HEK293 (cell line): Measurements from ENCODE around the gene S100A16.

ENCODE experiments used
- CTCF ChIA-PET: fragments of 350-600 bp; formaldehyde crosslinking; extraction: SDS; loops from one replicate; lab custom pipeline; 2021; ENCODE audit warnings: antibody characterized with exemption; lab: Yijun Ruan, JAX
- POLR2A ChIA-PET: fragments of 300-600 bp; formaldehyde crosslinking; extraction: SDS; loops from one replicate; lab custom pipeline; 2020; ENCODE audit warnings: antibody characterized with exemption, inconsistent platforms; lab: Yijun Ruan, JAX
- H3K27ac ChIP-seq: fragments of 200-500 bp; sonication (Bioruptor generic); 2 replicates; pipeline ENCODE4 v1.5.1; 2014; ENCODE audit warnings: low read depth, low read length, control low read depth, inconsistent platforms; ENCODE audit errors: extremely low read depth
- H3K36me3 ChIP-seq, 2 experiments: fragments of 200-500 bp in 1 of 2; sonication (Bioruptor generic) in 1 of 2; 1 replicate in 1 of 2; 2 replicates in 1 of 2; pipeline ENCODE4 v1.5.1; 2014 to 2017; ENCODE audit warnings: inconsistent platforms in 2 of 2, low read length in 2 of 2; ENCODE audit not compliant: control insufficient read depth in 2 of 2, insufficient read depth in 1 of 2
- H3K4me1 ChIP-seq: fragments of 200-500 bp; sonication (Bioruptor generic); 2 replicates; pipeline ENCODE4 v1.5.1; 2014; ENCODE audit warnings: mild to moderate bottlenecking, low read length, inconsistent platforms; ENCODE audit not compliant: control insufficient read depth, insufficient read depth
- H3K4me3 ChIP-seq: 2 replicates; pipeline ENCODE4 v1.5.1; 2011; ENCODE audit warnings: low read depth, mild to moderate bottlenecking, control low read depth, low read length, moderate library complexity
- H3K9me3 ChIP-seq: fragments of 200-500 bp; sonication (Bioruptor generic); 2 replicates; pipeline ENCODE4 v1.5.1; 2014; ENCODE audit warnings: low read depth, low read length, inconsistent platforms; ENCODE audit not compliant: control insufficient read depth, insufficient read depth
- BCL11B ChIP-seq: fragments of 450-650 bp; formaldehyde crosslinking; IDR thresholded peaks from 2 replicates; pipeline ENCODE4 v1.5.1; 2016; ENCODE audit warnings: low read depth, missing biosample characterization, missing genetic modification characterization
- HOXD13 ChIP-seq: sonication (generic); formaldehyde crosslinking; IDR thresholded peaks from 2 replicates; pipeline ENCODE4 v1.8.0; 2022; ENCODE audit warnings: missing genetic modification reagents, borderline replicate concordance
- MZF1 ChIP-seq: fragments of 450-650 bp; formaldehyde crosslinking; IDR thresholded peaks from 2 replicates; pipeline ENCODE4 v1.5.1; 2017; ENCODE audit warnings: missing biosample characterization, missing genetic modification characterization, borderline replicate concordance
- ZBTB17 ChIP-seq: fragments of 450-650 bp; formaldehyde crosslinking; IDR thresholded peaks from 2 replicates; pipeline ENCODE4 v1.5.1; 2016; ENCODE audit warnings: missing biosample characterization, missing genetic modification characterization
- ZFHX2 ChIP-seq: fragments of 450-650 bp; formaldehyde crosslinking; conservative IDR thresholded peaks from 2 replicates; pipeline ENCODE4 v1.5.1; 2016; ENCODE audit warnings: missing biosample characterization, missing genetic modification characterization
- ZNF157 ChIP-seq: fragments of 450-650 bp; formaldehyde crosslinking; IDR thresholded peaks from 2 replicates; pipeline ENCODE4 v1.5.1; 2016; ENCODE audit warnings: missing biosample characterization, missing genetic modification characterization
- ZNF37A ChIP-seq: fragments of 450-650 bp; IDR thresholded peaks from 2 replicates; pipeline ENCODE4 v1.5.1; 2018; ENCODE audit warnings: missing biosample characterization, missing genetic modification characterization
- ZNF624 ChIP-seq: fragments of 450-650 bp; formaldehyde crosslinking; IDR thresholded peaks from 2 replicates; pipeline ENCODE4 v1.5.1; 2017; ENCODE audit warnings: missing biosample characterization, missing genetic modification characterization
- TF ChIP-seq, protein P1 (sequence below): fragments of 450-650 bp; formaldehyde crosslinking; IDR thresholded peaks from 2 replicates; pipeline ENCODE4 v1.5.1; 2017; ENCODE audit warnings: missing biosample characterization, missing genetic modification characterization
- TF ChIP-seq, protein P2 (sequence below): fragments of 450-650 bp; formaldehyde crosslinking; IDR thresholded peaks from 2 replicates; pipeline ENCODE4 v1.5.1; 2017; ENCODE audit warnings: missing biosample characterization, missing genetic modification characterization
- TF ChIP-seq, protein P3 (sequence below): fragments of 450-650 bp; formaldehyde crosslinking; IDR thresholded peaks from 2 replicates; pipeline ENCODE4 v1.5.1; 2016; ENCODE audit warnings: missing biosample characterization, missing genetic modification characterization
- TF ChIP-seq, protein P4 (sequence below): fragments of 450-650 bp; formaldehyde crosslinking; IDR thresholded peaks from 2 replicates; pipeline ENCODE4 v1.5.1; 2016; ENCODE audit warnings: missing biosample characterization, missing genetic modification characterization
- TF ChIP-seq, protein P5 (sequence below): fragments of 450-650 bp; formaldehyde crosslinking; IDR thresholded peaks from 2 replicates; pipeline ENCODE4 v1.5.1; 2016; ENCODE audit warnings: missing biosample characterization, missing genetic modification characterization

Gene S100A16

DNA sequence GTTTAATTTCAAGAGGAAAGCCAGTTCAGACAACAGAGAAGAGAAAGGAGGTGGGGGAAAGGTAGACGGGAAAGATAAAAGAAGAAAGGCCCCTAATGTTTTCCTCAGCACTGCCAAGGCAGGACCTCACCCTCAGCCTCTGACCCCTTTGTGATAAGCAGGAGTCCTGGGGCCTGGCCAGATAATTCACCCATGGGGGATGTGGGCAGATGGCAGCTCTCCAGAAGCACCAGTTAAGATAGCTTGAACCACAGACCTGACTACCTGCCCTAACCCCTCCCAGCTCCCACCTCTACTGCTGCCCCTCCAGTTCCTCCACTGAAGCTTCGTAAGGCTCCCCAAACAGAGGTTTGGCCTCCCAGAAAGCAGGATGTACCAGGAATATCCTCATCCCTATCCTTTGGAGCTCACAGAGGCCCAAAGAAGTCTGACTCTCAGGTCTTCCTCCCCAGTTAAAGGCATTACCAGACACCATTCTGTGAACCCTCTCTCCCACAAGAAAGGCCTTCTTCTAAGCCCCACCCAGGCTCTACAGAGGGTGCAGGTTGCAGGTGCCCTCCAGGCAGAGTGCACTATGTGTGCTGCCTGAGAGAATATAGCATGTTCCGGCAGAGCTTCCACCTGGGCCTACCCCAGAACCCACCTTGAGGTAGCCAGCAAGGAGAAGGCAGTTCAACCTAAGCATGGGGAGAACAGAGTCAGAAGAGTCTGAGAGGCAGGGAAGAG is 36.4 kb upstream of the S100A16 start (continued):
- TF ChIP-seq, protein P1, sequence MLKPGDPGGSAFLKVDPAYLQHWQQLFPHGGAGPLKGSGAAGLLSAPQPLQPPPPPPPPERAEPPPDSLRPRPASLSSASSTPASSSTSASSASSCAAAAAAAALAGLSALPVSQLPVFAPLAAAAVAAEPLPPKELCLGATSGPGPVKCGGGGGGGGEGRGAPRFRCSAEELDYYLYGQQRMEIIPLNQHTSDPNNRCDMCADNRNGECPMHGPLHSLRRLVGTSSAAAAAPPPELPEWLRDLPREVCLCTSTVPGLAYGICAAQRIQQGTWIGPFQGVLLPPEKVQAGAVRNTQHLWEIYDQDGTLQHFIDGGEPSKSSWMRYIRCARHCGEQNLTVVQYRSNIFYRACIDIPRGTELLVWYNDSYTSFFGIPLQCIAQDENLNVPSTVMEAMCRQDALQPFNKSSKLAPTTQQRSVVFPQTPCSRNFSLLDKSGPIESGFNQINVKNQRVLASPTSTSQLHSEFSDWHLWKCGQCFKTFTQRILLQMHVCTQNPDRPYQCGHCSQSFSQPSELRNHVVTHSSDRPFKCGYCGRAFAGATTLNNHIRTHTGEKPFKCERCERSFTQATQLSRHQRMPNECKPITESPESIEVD (tag by site-specific recombination): no peak
- TF ChIP-seq MZF1 (tag by site-specific recombination) (no peak), ZNF37A (tag by site-specific recombination) (no peak), BCL11B (no peak), ZNF624 (no peak), ZNF157 (tag by site-specific recombination) (no peak)
- TF ChIP-seq, protein P2, sequence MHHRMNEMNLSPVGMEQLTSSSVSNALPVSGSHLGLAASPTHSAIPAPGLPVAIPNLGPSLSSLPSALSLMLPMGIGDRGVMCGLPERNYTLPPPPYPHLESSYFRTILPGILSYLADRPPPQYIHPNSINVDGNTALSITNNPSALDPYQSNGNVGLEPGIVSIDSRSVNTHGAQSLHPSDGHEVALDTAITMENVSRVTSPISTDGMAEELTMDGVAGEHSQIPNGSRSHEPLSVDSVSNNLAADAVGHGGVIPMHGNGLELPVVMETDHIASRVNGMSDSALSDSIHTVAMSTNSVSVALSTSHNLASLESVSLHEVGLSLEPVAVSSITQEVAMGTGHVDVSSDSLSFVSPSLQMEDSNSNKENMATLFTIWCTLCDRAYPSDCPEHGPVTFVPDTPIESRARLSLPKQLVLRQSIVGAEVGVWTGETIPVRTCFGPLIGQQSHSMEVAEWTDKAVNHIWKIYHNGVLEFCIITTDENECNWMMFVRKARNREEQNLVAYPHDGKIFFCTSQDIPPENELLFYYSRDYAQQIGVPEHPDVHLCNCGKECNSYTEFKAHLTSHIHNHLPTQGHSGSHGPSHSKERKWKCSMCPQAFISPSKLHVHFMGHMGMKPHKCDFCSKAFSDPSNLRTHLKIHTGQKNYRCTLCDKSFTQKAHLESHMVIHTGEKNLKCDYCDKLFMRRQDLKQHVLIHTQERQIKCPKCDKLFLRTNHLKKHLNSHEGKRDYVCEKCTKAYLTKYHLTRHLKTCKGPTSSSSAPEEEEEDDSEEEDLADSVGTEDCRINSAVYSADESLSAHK (tag by site-specific recombination): no peak
- TF ChIP-seq, protein P3, sequence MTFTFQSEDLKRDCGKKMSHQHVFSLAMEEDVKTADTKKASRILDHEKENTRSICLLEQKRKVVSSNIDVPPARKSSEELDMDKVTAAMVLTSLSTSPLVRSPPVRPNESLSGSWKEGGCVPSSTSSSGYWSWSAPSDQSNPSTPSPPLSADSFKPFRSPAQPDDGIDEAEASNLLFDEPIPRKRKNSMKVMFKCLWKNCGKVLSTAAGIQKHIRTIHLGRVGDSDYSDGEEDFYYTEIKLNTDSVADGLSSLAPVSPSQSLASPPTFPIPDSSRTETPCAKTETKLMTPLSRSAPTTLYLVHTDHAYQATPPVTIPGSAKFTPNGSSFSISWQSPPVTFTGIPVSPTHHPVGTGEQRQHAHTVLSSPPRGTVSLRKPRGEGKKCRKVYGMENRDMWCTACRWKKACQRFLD (tag by site-specific recombination): no peak
- TF ChIP-seq, protein P4, sequence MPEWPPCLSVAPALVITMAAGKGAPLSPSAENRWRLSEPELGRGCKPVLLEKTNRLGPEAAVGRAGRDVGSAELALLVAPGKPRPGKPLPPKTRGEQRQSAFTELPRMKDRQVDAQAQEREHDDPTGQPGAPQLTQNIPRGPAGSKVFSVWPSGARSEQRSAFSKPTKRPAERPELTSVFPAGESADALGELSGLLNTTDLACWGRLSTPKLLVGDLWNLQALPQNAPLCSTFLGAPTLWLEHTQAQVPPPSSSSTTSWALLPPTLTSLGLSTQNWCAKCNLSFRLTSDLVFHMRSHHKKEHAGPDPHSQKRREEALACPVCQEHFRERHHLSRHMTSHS (tag by site-specific recombination): no peak

DNA sequence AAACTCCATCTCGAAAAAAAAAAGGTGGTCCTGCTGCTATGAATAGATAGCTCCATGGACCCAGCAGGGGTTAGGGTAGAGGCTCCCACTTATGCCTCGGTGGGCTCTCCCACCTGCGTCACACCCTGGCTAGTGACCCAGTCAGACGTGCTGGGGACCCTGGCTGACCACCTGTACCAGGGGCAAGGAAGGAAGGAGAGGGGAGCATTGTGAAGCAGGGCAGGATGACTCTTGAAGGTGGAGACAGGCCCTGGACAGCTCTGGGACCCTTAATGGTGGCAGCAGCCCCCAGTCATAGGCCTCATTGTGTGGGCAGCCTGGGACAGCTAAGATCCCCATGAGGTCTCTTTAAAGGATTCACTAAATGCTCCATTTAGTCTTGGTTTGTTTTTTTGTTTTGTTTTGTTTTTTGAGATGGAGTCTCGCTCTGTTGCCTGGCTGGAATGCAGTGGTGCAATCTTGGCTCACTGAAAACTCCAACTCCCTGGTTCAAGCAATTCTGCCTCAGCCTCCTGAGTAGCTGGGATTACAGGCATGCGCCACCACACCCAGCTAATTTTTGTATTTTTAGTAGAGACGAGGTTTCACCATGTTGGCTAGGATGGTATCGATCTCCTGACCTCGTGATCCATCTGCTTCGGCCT is 35.2 kb upstream of the S100A16 start:
- 0 out of 2 replicates have a peak, but pooled peaks have one; percentile 8 for TF ChIP-seq ZFHX2
- no peak for TF ChIP-seq HOXD13 (CRISPR knock-in tag)
- TF ChIP-seq, protein P5, sequence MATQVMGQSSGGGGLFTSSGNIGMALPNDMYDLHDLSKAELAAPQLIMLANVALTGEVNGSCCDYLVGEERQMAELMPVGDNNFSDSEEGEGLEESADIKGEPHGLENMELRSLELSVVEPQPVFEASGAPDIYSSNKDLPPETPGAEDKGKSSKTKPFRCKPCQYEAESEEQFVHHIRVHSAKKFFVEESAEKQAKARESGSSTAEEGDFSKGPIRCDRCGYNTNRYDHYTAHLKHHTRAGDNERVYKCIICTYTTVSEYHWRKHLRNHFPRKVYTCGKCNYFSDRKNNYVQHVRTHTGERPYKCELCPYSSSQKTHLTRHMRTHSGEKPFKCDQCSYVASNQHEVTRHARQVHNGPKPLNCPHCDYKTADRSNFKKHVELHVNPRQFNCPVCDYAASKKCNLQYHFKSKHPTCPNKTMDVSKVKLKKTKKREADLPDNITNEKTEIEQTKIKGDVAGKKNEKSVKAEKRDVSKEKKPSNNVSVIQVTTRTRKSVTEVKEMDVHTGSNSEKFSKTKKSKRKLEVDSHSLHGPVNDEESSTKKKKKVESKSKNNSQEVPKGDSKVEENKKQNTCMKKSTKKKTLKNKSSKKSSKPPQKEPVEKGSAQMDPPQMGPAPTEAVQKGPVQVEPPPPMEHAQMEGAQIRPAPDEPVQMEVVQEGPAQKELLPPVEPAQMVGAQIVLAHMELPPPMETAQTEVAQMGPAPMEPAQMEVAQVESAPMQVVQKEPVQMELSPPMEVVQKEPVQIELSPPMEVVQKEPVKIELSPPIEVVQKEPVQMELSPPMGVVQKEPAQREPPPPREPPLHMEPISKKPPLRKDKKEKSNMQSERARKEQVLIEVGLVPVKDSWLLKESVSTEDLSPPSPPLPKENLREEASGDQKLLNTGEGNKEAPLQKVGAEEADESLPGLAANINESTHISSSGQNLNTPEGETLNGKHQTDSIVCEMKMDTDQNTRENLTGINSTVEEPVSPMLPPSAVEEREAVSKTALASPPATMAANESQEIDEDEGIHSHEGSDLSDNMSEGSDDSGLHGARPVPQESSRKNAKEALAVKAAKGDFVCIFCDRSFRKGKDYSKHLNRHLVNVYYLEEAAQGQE: 0 out of 2 replicates have a peak, but pooled peaks have one; percentile 28
- 0 out of 2 replicates have a peak, but pooled peaks have one; percentile 32 for TF ChIP-seq ZBTB17 (tag by site-specific recombination)
- Histone ChIP-seq H3K4me3 (no peak overlapping the region), H3K36me3 (peaks cover 23 to 44% of the 10 kb centered on the region in 2 experiments), H3K9me3 (no peaks in the 10 kb centered on the region), H3K27ac (no peak overlapping the region), H3K4me1 (no peaks in the 10 kb centered on the region)
- ChIA-PET POLR2A (interaction anchor here (0.6 to 3.6 kb wide), 13 partner anchors 8 to 330 kb away, joined by 3 to 25 read pairs (median 5); partner anchors contain the start of genes CHTOP, CREB3L4, ILF2 and S100A1), CTCF (interaction anchor here (1.0 to 2.8 kb wide), 3 partner anchors 21 to 137 kb away, joined by 3 to 8 read pairs (median 6); partner anchors contain the start of gene S100A13)
